Measurements from ENCODE around the gene OR2T35.
"Not testable (repeated sequence)": the region's sequence is repeated elsewhere in the genome, so short reads cannot be mapped to it uniquely, and the experiment has no call there.

The OR2T35 gene, protein sequence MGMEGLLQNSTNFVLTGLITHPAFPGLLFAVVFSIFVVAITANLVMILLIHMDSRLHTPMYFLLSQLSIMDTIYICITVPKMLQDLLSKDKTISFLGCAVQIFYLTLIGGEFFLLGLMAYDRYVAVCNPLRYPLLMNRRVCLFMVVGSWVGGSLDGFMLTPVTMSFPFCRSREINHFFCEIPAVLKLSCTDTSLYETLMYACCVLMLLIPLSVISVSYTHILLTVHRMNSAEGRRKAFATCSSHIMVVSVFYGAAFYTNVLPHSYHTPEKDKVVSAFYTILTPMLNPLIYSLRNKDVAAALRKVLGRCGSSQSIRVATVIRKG

DNA sequence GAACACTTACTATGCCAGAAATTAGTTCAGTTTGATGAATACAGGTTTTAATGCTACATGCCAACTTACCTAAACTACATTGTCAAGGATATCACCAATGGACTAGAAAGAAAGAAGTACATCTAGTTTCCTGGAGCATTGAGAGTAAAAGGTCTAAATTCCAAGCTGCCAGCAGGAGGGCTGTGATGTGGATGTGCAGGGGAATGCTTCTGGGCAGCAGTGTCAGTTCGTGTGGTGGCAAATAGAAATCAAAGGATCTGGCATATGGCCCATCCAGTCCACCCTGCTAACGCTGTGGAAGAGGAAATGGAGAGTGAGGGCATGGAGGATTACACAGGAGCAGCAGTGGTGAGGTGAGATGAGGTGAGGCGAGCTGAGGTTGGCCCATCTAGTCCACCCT lies at the start of gene OR2T35:
Gene OR2T35 (minus strand): TSS at position 101 of the 400 bp plus-strand sequence. CDS start 6,020 bp downstream, outside the sequence.
- DNase-seq (ENCODE audit: low spot score): not testable (repeated sequence)

- no peak for DNase-seq (ENCODE audit: low spot score)
Observed at GRCh38 chr1:248691567-248692155, 46.6 kb upstream of the OR2T35 start.

GRCh38 chr1:248688527-248689298 lies 43.6 kb upstream of the OR2T35 start:
- DNase-seq (ENCODE audit: low spot score): no peak

DNA sequence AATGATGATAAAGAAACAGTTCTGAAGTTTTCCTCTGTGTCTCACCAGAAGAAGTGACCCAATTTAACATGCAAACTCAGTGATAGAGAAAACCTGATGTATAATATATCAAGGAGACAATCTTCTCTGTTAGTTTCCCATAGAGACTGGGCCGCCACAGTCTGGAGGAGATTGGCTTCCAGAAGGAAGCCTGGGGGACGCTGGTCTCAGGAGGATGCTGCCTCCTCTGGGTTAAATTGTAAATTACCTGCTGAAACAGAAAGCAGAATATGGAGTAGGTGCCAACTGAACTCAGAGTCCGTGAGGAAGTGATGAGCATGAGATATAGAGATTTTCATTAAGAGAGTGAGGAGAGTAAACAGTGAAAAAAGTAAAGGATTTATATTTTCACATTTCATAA lies 41.7 kb upstream of the OR2T35 start:
- DNase-seq (ENCODE audit: low spot score): peak; percentile 23

- no peak for DNase-seq (ENCODE audit: low spot score)
Observed at GRCh38 chr1:248681651-248682050, 36.6 kb upstream of the OR2T35 start.

DNA sequence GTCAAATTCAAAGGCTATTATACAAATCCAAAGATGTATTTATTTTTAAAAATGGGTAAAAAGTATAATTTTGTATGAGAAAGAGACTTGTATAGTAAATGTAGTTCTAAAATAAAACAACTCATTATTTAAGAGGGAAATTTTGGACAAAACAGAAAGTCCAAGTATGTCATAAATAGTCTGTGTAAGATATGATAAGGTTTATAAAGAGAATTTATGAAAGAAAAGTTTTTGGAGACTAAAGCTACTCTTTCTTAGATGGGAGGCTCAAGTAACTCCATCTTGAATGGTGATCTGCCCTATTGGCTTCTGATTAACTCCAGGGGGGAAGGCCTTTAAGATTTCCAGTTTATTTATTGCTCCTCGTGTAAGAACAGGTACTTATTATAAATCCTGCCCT lies 24.9 kb upstream of the OR2T35 start:
- DNase-seq (ENCODE audit: low spot score): no peak

DNA sequence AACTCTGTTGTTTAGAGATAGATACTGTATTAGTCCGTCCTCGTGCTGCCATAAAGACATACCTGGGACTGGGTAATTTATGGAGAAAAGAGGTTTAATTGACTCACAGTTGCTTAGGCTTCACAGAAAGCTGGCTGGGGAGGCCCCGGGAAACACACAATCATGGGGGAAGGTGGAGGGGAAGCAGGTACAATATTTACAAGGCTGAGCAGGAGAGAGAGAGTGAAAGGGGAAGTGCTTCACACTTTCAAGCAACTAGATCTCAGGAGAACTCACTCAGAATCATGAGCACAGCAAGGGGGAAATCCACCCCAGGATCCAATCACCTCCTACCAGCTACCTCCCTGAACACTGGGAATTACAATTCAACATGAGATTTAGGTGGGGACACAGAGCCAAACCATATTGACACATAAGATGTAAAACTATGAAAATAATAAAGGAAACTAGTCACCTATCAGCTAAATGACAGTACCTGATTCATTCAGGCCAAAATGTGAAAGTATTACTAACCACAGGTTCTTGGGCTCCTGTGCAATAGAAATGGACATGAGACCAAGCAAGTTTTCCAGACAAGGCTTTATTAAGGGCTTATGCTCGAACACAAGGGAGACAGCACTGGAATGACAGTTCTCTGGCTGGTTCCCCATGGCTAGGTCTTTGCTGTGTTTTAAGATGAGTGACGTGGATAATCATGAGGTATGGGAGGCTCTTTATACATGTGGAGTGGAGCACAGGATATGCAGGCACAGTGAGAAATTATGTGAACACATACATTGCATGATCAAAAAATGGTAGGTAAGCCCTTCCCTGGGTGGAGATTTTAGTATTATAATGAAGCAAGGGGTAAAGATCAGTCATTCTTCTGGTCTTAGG lies 18.6 kb upstream of the OR2T35 start:
- not testable (repeated sequence) for DNase-seq (ENCODE audit: low spot score)

- not testable (repeated sequence) for DNase-seq (ENCODE audit: low spot score)
Observed at GRCh38 chr1:248656797-248657196, 11.7 kb upstream of the OR2T35 start.

- not testable (repeated sequence) for DNase-seq (ENCODE audit: low spot score)
Observed at GRCh38 chr1:248655354-248655753, 10.3 kb upstream of the OR2T35 start, which contains the start of gene OR2T27. Gene OR2T27 (minus strand): TSS chr1:248655528. CDS start chr1:248650884, 4,644 bp downstream.

- not testable (repeated sequence) for DNase-seq (ENCODE audit: low spot score)
Observed at GRCh38 chr1:248648770-248649536, 3.9 kb upstream of the OR2T35 start.

DNA sequence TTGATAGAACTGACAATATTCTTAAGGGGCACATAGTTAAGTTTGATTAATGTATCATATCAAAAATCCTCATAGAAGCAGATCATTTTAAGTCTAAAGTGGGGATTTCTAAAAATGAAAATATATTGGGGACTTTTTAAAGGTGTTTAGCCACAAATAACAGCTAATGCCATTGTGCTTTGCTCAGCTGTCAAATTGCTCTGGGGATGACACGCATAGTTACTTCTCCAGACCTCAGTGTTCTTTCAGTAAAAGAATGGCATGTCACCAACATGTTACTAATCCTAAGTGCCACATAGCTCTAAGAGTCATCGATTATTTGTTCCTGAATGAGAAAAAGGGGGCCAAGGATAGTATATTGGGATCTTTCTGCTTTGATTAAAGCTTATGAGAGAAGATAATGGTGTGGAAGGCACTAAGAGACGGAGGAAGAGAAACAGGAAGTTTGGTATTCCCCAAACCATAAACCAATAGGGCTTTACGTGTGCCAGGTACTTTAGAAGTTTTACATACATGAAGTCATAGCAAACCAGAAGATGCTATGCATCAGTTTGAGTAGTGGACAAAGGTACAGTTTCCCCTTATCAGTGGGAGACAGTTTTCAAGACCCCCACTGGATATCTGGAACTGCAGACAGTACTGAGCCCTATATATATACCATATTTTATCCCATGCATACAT lies 2.0 kb downstream of the OR2T35 start:
- not testable (repeated sequence) for DNase-seq (ENCODE audit: low spot score)

GRCh38 chr1:248641583-248641982 lies 3.5 kb downstream of the OR2T35 start:
- DNase-seq (ENCODE audit: low spot score): not testable (repeated sequence)

DNA sequence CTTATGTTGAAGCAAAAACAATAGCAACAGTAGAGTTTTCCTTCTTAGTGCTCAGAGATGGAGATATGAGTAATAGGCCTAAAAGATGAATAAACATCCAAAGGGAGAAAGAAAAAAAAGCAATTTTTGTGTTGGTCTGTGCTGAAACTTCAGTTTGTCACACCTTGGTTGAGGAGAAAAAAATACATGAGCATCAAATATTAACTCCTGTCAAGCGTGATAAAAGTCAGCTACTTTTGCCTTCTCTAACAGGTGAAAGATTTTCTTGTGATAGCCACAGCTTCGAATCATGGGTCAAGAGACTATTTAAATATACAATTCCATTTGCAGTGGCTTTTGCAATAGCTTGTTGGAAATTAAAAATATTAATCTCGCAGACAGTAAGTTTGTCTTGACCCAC lies 4.2 kb downstream of the OR2T35 start:
- DNase-seq (ENCODE audit: low spot score): not testable (repeated sequence)

- not testable (repeated sequence) for DNase-seq (ENCODE audit: low spot score)
Observed at GRCh38 chr1:248639652-248640051, 5.4 kb downstream of the OR2T35 start.

- not testable (repeated sequence) for DNase-seq (ENCODE audit: low spot score)
Observed at GRCh38 chr1:248636612-248637011, 8.5 kb downstream of the OR2T35 start.

DNA sequence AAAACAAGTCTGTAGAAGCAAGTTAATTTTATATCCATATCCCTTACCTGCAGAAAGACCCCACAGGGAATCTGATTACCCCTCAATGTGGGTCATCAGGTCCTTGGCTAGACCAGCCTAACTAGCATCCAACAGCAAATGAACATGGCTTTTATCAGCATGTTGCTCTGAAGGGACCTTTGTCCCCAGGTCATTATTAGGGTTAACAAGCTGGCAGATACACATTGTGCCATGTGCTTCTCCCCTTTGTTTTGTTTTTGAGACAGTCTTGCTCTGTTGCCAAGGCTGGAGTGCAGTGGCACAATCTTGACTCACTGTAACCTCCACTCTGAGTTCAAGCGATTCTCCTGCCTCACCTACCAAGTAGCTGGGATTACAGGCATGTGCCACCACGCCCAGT lies 10.1 kb downstream of the OR2T35 start, which contains the start of gene OR2T11:
Gene OR2T11 (minus strand): TSS at position 101 of the 400 bp plus-strand sequence. CDS start 7,963 bp downstream, outside the sequence.
- not testable (repeated sequence) for DNase-seq (ENCODE audit: low spot score)

- DNase-seq (ENCODE audit: low spot score): no peak
Observed at GRCh38 chr1:248631354-248632008, 13.6 kb downstream of the OR2T35 start.

- no peak for DNase-seq (ENCODE audit: low spot score)
Observed at GRCh38 chr1:248630551-248630950, 14.5 kb downstream of the OR2T35 start.
